NB4 (cell line): ENCODE results near the gene GPC5.

Experiments used
- DNase-seq: peaks from one replicate; pipeline ENCODE4 v3.0.0; 2010; ENCODE audit warnings: low read depth
- H3K4me3 ChIP-seq: one replicate; pipeline ENCODE4 v1.5.1; 2011; ENCODE audit warnings: mild to moderate bottlenecking, low read depth, low read length, moderate library complexity
- CTCF ChIP-seq: IDR thresholded peaks from one replicate; pipeline ENCODE4 v1.5.1; 2012; ENCODE audit warnings: low read depth, low read length
- MAX ChIP-seq: IDR thresholded peaks from 2 replicates; pipeline ENCODE4 v1.6.1; 2011; ENCODE audit warnings: low read depth, low read length
- MYC ChIP-seq: IDR thresholded peaks from 2 replicates; pipeline ENCODE4 v1.6.1; 2011; ENCODE audit warnings: low read depth, low read length
- POLR2A ChIP-seq: IDR thresholded peaks from 2 replicates; pipeline ENCODE4 v1.6.1; 2011; ENCODE audit warnings: mild to moderate bottlenecking; ENCODE audit not compliant: insufficient read length; ENCODE audit errors: extremely low read depth

Gene GPC5

GRCh38 chr13:91652404-91653301 lies 254.2 kb downstream of the GPC5 start:
- TF ChIP-seq CTCF (no peak), MAX (no peak), POLR2A (no peak), MYC (no peak)
- no peak for DNase-seq
- H3K4me3 ChIP-seq, result no peak overlapping the region

- no peak overlapping the region for H3K4me3 ChIP-seq
- DNase-seq, result no peak
- TF ChIP-seq POLR2A, result no peak
- TF ChIP-seq CTCF, result no peak
These were observed 257.3 kb downstream of the GPC5 start for GRCh38 chr13:91655731-91656130.

- DNase-seq, result no peak
- no peak overlapping the region for H3K4me3 ChIP-seq
- TF ChIP-seq MYC (no peak), CTCF (no peak), POLR2A (no peak), MAX (no peak)
These were observed 258.9 kb downstream of the GPC5 start for GRCh38 chr13:91657283-91657682.

- no peak overlapping the region for H3K4me3 ChIP-seq
- no peak for DNase-seq
- TF ChIP-seq MAX, result no peak
- no peak for TF ChIP-seq POLR2A
- TF ChIP-seq MYC, result no peak
- no peak for TF ChIP-seq CTCF
These were observed 261.0 kb downstream of the GPC5 start for GRCh38 chr13:91659256-91660075.

GRCh38 chr13:91660076-91660415 lies 261.6 kb downstream of the GPC5 start:
- no peak for DNase-seq
- no peak for TF ChIP-seq CTCF
- no peak for TF ChIP-seq MAX
- no peak for TF ChIP-seq MYC
- TF ChIP-seq POLR2A, result no peak
- no peak overlapping the region for H3K4me3 ChIP-seq
